ENCODE data around the gene EIF2B4. TPM values are rescaled to one million over a fixed set of nuclear protein-coding genes. Genes with fewer than 3 reads are reported as not detected.

EIF2B4 gene
- total RNA-seq, 1 experiment from 2014 or later = 57.2 TPM

- H3K27me3 ChIP-seq (ENCODE audit: control insufficient read depth, insufficient read depth, low read length) = no peaks in the 10 kb centered on the region
- CTCF ChIA-PET = no interaction called here
- peaks cover 47% of the 10 kb centered on the region for H3K4me1 ChIP-seq (ENCODE audit: control insufficient read depth, insufficient read depth, low read length)
- H3K27ac ChIP-seq (ENCODE audit: low read length) = peak overlapping the region; percentile 7; the same call in 1 of the 2 replicates
- TF ChIP-seq, protein P1, sequence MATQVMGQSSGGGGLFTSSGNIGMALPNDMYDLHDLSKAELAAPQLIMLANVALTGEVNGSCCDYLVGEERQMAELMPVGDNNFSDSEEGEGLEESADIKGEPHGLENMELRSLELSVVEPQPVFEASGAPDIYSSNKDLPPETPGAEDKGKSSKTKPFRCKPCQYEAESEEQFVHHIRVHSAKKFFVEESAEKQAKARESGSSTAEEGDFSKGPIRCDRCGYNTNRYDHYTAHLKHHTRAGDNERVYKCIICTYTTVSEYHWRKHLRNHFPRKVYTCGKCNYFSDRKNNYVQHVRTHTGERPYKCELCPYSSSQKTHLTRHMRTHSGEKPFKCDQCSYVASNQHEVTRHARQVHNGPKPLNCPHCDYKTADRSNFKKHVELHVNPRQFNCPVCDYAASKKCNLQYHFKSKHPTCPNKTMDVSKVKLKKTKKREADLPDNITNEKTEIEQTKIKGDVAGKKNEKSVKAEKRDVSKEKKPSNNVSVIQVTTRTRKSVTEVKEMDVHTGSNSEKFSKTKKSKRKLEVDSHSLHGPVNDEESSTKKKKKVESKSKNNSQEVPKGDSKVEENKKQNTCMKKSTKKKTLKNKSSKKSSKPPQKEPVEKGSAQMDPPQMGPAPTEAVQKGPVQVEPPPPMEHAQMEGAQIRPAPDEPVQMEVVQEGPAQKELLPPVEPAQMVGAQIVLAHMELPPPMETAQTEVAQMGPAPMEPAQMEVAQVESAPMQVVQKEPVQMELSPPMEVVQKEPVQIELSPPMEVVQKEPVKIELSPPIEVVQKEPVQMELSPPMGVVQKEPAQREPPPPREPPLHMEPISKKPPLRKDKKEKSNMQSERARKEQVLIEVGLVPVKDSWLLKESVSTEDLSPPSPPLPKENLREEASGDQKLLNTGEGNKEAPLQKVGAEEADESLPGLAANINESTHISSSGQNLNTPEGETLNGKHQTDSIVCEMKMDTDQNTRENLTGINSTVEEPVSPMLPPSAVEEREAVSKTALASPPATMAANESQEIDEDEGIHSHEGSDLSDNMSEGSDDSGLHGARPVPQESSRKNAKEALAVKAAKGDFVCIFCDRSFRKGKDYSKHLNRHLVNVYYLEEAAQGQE (IDR thresholded peaks at IDR 0.05; ENCODE audit: insufficient read depth in 1 of 2, low read depth in 2 of 2, low read length in 1 of 2) = no peak
- TF ChIP-seq CTCF (IDR thresholded peaks at IDR 0.05) (no peak), TCF7L2 (IDR thresholded peaks at IDR 0.05; ENCODE audit: low read depth, low read length) (no peak), SIN3A (IDR thresholded peaks at IDR 0.05; ENCODE audit: borderline replicate concordance, insufficient read depth, low read depth, low read length) (no peak), POLR2AphosphoS5 (IDR thresholded peaks at IDR 0.05; ENCODE audit: low read depth, low read length) (no peak)
- intact Hi-C loops (cut with micrococcal nuclease; ENCODE audit: unreplicated experiment) = no loop called here
- BruUV-seq (replicated peaks) = TSS peak; percentile 7
- DNase-seq (ENCODE audit: low read depth, low spot score) (no peak), ATAC-seq (no peak)
- H3K4me3 ChIP-seq (ENCODE audit: low read depth in 2 of 2, low read length in 2 of 2) = no peak overlapping the region
- POLR2A ChIA-PET = no interaction called here
- H3K36me3 ChIP-seq (ENCODE audit: control insufficient read depth, insufficient read depth, low read length) = peaks cover 8% of the 10 kb centered on the region
- no peaks in the 10 kb centered on the region for H3K9me3 ChIP-seq (ENCODE audit: control insufficient read depth, insufficient read depth, low read depth, low read length)
- in situ Hi-C loops (cut with HindIII; ENCODE audit: low pct_unique_long_range_greater_than_20kb, low sequenced_read_pairs) = no loop called here
Observed at GRCh38 chr2:27376151-27376865, 6.2 kb upstream of the EIF2B4 start.

GRCh38 chr2:27375513-27376099 is 5.5 kb upstream of the EIF2B4 start:
- TF ChIP-seq CTCF (IDR thresholded peaks at IDR 0.05) (no peak), POLR2AphosphoS5 (IDR thresholded peaks at IDR 0.05; ENCODE audit: low read depth, low read length) (no peak), SIN3A (IDR thresholded peaks at IDR 0.05; ENCODE audit: borderline replicate concordance, insufficient read depth, low read depth, low read length) (no peak), TCF7L2 (IDR thresholded peaks at IDR 0.05; ENCODE audit: low read depth, low read length) (no peak)
- TF ChIP-seq, protein P1 (IDR thresholded peaks at IDR 0.05; ENCODE audit: insufficient read depth in 1 of 2, low read depth in 2 of 2, low read length in 1 of 2) = no peak
- no peak for DNase-seq (ENCODE audit: low read depth, low spot score)
- Histone ChIP-seq H3K36me3 (ENCODE audit: control insufficient read depth, insufficient read depth, low read length) (peaks cover 8% of the 10 kb centered on the region), H3K4me3 (ENCODE audit: low read depth in 2 of 2, low read length in 2 of 2) (no peak overlapping the region), H3K4me1 (ENCODE audit: control insufficient read depth, insufficient read depth, low read length) (peaks cover 43% of the 10 kb centered on the region), H3K9me3 (ENCODE audit: control insufficient read depth, insufficient read depth, low read depth, low read length) (no peaks in the 10 kb centered on the region), H3K27me3 (ENCODE audit: control insufficient read depth, insufficient read depth, low read length) (no peaks in the 10 kb centered on the region), H3K27ac (ENCODE audit: low read length) (no peak overlapping the region)
- in situ Hi-C loops (cut with HindIII; ENCODE audit: low pct_unique_long_range_greater_than_20kb, low sequenced_read_pairs) = no loop called here
- ChIA-PET CTCF (no interaction called here), POLR2A (no interaction called here)
- no TSS peak for BruUV-seq (replicated peaks)
- intact Hi-C loops (cut with micrococcal nuclease; ENCODE audit: unreplicated experiment) = no loop called here
- ATAC-seq = no peak
